GM18861 (cell line): Measurements from ENCODE around the gene KIF3B.
A peak's percentile ranks its signal among the peaks of the same experiment; 100 is the strongest.
"Not testable (repeated sequence)": the region's sequence is repeated elsewhere in the genome, so short reads cannot be mapped to it uniquely, and the experiment has no call there.

Experiments used
- ATAC-seq: cut with Tn5 transposase; IDR thresholded peaks from one replicate; pipeline ENCODE4 v1.9.1; 2021; ENCODE audit not compliant: unreplicated experiment

KIF3B gene

GRCh38 chr20:32355417-32355841, 78.0 kb downstream of the KIF3B start:
- peak; percentile 33 for ATAC-seq

- ATAC-seq: not testable (repeated sequence)
Observed at GRCh38 chr20:32355907-32356621, 78.6 kb downstream of the KIF3B start.

- ATAC-seq: no peak
Observed at GRCh38 chr20:32356622-32357374, 79.3 kb downstream of the KIF3B start.

- ATAC-seq: no peak
Observed at GRCh38 chr20:32357375-32357868, 80.0 kb downstream of the KIF3B start.

- peak; percentile 50 for ATAC-seq
Observed at GRCh38 chr20:32357869-32358631, 80.6 kb downstream of the KIF3B start, which contains the start of gene ASXL1. TSS of gene ASXL1 (plus strand) at chr20:32358331. CDS start at chr20:32358776, 445 bp downstream.

GRCh38 chr20:32358632-32358882, 81.1 kb downstream of the KIF3B start:
- ATAC-seq: no peak

- no peak for ATAC-seq
Observed at GRCh38 chr20:32358883-32359632, 81.6 kb downstream of the KIF3B start.

- no peak for ATAC-seq
Observed at GRCh38 chr20:32359633-32360332, 82.3 kb downstream of the KIF3B start.

GRCh38 chr20:32360333-32360634, 82.8 kb downstream of the KIF3B start:
- ATAC-seq: no peak

- ATAC-seq: no peak
Observed at GRCh38 chr20:32362901-32363364, 85.5 kb downstream of the KIF3B start.

- no peak for ATAC-seq
Observed at GRCh38 chr20:32363492-32363891, 86.0 kb downstream of the KIF3B start.

GRCh38 chr20:32364554-32365208, 87.2 kb downstream of the KIF3B start:
- ATAC-seq: no peak

- no peak for ATAC-seq
Observed at GRCh38 chr20:32365564-32365963, 88.1 kb downstream of the KIF3B start.

- ATAC-seq: no peak
Observed at GRCh38 chr20:32366380-32366779, 88.9 kb downstream of the KIF3B start.

GRCh38 chr20:32368323-32368722, 90.9 kb downstream of the KIF3B start:
- no peak for ATAC-seq

- ATAC-seq: no peak
Observed at GRCh38 chr20:32368925-32369324, 91.5 kb downstream of the KIF3B start.

GRCh38 chr20:32370897-32371296, 93.4 kb downstream of the KIF3B start:
- no peak for ATAC-seq

GRCh38 chr20:32378461-32378860, 101.0 kb downstream of the KIF3B start:
- ATAC-seq: no peak

- ATAC-seq: not testable (repeated sequence)
Observed at GRCh38 chr20:32380037-32380436, 102.6 kb downstream of the KIF3B start.

- ATAC-seq: no peak
Observed at GRCh38 chr20:32380745-32381144, 103.3 kb downstream of the KIF3B start.
